ENCODE results near the gene APOBEC3C.
"Not testable (repeated sequence)": the region's sequence is repeated elsewhere in the genome, so short reads cannot be mapped to it uniquely, and the experiment has no call there.

APOBEC3C gene

GRCh38 chr22:39020021-39020651 lies 6.1 kb downstream of the APOBEC3C start:
- not testable (repeated sequence) for DNase-seq (ENCODE audit: extremely low read depth in 1 of 2, low read depth in 1 of 2)

GRCh38 chr22:39021552-39022250 lies 7.6 kb downstream of the APOBEC3C start:
- no peak for DNase-seq (ENCODE audit: extremely low read depth in 1 of 2, low read depth in 1 of 2)

DNA sequence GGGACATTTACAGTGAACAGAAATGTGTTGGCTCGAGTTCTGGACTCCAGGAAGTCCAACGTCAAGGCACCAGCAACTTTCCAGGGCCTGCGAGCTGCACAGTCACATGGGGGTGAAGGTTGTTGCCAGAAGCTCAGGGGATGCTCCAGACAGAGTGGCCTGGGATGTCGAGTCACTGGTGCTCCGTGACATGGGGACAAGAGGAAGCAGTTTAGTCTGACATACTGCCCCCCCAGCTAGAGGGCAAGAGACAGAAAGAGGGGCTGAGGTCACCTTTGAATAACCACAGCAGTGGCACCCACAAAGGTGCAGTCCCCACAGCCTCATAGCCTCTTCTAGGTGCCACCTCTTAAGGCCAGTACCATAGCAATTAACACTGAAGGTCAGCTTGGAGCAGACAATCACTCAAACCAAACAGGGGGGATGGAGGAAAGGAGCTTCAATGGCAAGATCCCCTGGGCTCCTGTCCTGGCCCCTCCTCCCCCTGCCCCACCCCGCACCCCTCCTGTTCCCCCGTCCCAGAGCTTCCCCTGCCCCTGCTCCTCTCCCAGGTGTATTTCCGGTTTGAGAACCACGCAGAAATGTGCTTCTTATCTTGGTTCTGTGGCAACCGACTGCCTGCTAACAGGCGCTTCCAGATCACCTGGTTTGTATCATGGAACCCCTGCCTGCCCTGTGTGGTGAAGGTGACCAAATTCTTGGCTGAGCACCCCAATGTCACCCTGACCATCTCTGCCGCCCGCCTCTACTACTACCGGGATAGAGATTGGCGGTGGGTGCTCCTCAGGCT lies 10.7 kb downstream of the APOBEC3C start:
- DNase-seq (ENCODE audit: extremely low read depth in 1 of 2, low read depth in 1 of 2): no peak

- DNase-seq (ENCODE audit: extremely low read depth in 1 of 2, low read depth in 1 of 2): no peak
These were observed 12.6 kb downstream of the APOBEC3C start for GRCh38 chr22:39026509-39027150.

DNA sequence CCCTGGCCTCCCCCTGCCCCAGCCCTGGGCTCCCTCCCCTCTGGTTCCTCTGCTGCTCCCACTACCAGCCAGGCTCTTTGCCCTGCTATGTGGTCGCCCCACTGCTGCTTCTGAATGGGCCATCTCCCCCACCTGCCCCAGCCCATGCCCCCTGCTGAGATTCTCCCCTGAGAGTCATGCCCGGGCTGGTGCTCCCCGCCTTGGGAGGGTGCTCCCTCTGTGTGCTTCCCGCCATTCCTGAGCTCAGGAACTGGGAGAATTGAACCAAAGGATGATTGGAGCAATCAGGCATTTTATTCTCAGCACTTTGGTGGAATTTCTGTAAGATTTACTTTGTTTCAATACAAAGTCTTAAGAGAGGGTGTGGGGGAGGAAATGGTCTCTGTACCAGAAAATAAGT lies 13.7 kb downstream of the APOBEC3C start:
- DNase-seq (ENCODE audit: extremely low read depth in 1 of 2, low read depth in 1 of 2): no peak

GRCh38 chr22:39028281-39028680 lies 14.2 kb downstream of the APOBEC3C start:
- DNase-seq (ENCODE audit: extremely low read depth in 1 of 2, low read depth in 1 of 2): no peak

DNA sequence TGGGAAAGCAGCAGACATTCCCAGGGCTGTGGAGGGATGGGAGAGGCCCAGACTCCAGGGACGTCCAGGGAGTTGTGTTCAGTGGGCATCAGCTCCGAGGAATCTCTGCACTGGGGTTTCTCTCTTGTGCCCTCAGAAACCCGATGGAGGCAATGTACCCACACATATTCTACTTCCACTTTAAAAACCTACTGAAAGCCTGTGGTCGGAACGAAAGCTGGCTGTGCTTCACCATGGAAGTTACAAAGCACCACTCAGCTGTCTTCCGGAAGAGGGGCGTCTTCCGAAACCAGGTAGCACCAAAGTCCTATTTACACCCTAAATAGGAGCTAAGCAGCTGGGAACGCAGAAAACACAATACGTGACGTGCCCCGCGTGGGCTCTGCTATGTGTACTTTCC lies 15.2 kb downstream of the APOBEC3C start:
- no peak for DNase-seq (ENCODE audit: extremely low read depth in 1 of 2, low read depth in 1 of 2)

- no peak for DNase-seq (ENCODE audit: extremely low read depth in 1 of 2, low read depth in 1 of 2)
These were observed 16.6 kb downstream of the APOBEC3C start for GRCh38 chr22:39030705-39031104.

GRCh38 chr22:39031434-39032295 lies 17.6 kb downstream of the APOBEC3C start:
- DNase-seq (ENCODE audit: extremely low read depth in 1 of 2, low read depth in 1 of 2): not testable (repeated sequence)

GRCh38 chr22:39037071-39037470 lies 23.0 kb downstream of the APOBEC3C start:
- not testable (repeated sequence) for DNase-seq (ENCODE audit: extremely low read depth in 1 of 2, low read depth in 1 of 2)

- DNase-seq (ENCODE audit: extremely low read depth in 1 of 2, low read depth in 1 of 2): no peak
These were observed 25.5 kb downstream of the APOBEC3C start for GRCh38 chr22:39039306-39040126.

DNA sequence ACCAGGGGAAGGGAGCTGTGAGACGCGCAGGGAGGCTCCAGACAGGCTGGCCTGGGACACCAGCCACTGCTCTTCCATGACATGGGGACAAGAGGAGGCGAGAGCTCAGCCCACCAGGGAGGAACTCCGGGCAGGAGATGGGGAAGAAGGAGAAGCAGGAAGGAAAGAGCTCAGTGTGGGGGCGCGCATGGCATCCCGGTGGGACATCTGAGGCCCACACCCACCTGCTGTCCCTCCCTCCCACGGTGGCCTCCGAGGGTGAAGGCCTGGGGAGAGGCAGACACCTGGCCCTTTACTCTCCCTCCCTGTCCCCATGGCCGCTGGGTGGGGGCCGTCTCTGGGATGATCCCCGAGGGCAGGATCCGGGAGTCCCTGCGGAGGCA lies 26.1 kb downstream of the APOBEC3C start:
- DNase-seq (ENCODE audit: extremely low read depth in 1 of 2, low read depth in 1 of 2): not testable (repeated sequence)

DNA sequence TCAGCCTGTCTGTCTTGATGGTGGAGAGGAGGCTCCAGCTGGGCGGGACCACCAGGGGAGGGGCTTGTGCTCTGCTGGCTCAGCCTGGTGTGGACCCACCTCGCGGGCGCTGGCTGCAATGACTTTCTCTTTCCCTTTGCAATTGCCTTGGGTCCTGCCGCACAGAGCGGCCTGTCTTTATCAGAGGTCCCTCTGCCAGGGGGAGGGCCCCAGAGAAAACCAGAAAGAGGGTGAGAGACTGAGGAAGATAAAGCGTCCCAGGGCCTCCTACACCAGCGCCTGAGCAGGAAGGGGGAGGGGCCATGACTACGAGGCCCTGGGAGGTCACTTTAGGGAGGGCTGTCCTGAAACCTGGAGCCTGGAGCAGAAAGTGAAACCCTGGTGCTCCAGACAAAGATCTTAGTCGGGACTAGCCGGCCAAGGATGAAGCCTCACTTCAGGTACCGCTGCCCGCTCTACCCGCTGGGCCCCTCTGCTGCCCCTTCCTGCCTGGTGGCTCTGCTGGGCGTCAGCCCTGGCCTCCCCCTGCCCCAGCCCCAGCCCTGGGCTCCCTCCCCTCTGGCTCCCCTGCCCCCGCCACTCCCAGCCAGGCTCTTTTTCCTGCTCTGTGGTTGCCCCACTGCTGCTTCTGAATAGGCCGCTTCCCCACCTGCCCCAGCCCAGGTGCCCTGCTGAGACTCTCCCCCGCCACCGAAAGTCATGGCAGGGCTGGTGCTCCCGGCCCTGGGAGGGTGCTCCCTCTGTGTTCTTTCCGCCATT lies 26.7 kb downstream of the APOBEC3C start, which contains the start of gene APOBEC3F:
APOBEC3F (plus strand) TSS at position 327 of the 759 bp plus-strand sequence; CDS start at position 424, 97 bp downstream.
- peak; percentile 29 to 39 for DNase-seq (ENCODE audit: extremely low read depth in 1 of 2, low read depth in 1 of 2)

- DNase-seq (ENCODE audit: extremely low read depth in 1 of 2, low read depth in 1 of 2): no peak
These were observed 27.9 kb downstream of the APOBEC3C start for GRCh38 chr22:39041908-39042307.

DNA sequence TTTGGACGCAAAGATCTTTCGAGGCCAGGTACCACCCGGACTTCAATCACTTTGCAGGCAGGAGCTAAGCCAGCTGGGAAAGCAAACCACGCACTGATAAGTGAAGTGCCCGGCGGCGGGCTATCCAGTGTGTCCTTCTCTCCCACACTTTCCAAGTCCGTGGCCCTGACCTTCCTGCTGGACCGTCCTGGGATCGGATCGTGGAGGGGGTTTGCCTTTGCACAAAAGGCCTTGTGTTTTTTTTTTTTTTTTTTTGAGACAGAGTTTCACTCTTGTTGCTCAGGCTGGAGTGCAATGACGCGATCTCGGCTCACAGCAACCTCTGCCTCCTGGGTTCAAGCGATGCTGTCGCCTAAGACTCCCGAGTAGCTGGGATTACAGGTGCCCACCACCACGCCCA lies 29.0 kb downstream of the APOBEC3C start:
- DNase-seq (ENCODE audit: extremely low read depth in 1 of 2, low read depth in 1 of 2): not testable (repeated sequence)

DNA sequence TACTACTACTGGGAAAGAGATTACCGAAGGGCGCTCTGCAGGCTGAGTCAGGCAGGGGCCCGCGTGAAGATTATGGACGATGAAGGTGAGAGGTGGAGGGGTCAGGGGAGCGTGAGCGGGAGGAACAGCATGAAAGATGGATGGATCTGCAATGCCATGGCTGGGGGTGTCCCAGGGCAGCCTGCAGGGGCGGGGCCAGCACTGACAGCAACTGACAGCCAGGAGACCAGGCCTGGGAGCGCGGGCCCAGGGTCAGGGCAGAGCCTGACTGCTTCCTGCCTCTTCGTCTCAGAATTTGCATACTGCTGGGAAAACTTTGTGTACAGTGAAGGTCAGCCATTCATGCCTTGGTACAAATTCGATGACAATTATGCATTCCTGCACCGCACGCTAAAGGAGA lies 31.1 kb downstream of the APOBEC3C start:
- DNase-seq (ENCODE audit: extremely low read depth in 1 of 2, low read depth in 1 of 2): not testable (repeated sequence)

DNA sequence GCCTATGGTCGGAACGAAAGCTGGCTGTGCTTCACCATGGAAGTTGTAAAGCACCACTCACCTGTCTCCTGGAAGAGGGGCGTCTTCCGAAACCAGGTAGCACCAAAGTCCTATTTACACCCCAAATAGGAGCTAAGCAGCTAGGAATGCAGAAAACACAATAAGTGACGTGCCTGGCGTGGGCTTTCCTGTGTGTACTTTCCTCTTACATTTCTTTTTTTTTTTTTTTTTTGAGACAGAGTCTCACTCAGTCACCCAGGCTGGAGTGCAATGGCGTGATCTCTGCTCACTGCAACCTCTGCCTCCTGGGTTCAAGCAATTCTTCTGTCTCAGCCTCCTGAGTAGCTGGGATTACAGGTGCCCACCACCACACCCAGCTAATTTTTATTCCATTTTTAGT lies 35.4 kb downstream of the APOBEC3C start:
- not testable (repeated sequence) for DNase-seq (ENCODE audit: extremely low read depth in 1 of 2, low read depth in 1 of 2)

- DNase-seq (ENCODE audit: extremely low read depth in 1 of 2, low read depth in 1 of 2): not testable (repeated sequence)
These were observed 37.9 kb downstream of the APOBEC3C start for GRCh38 chr22:39051844-39052495.

All from activated CD8-positive, alpha-beta memory T cell treated with anti-CD3 and anti-CD28 coated beads for 1 hour (primary cell).